ENCODE results near the gene PADI3.

Gene PADI3

GRCh38 chr1:17270891-17271765, 22.2 kb downstream of the PADI3 start:
- no peak for DNase-seq (ENCODE audit: low read depth in 2 of 2, low spot score in 1 of 2)

- DNase-seq (ENCODE audit: low read depth in 2 of 2, low spot score in 1 of 2) = no peak
Measured at GRCh38 chr1:17272066-17272465, 23.2 kb downstream of the PADI3 start.

- no peak for DNase-seq (ENCODE audit: low read depth in 2 of 2, low spot score in 1 of 2)
Measured at GRCh38 chr1:17272646-17273045, 23.7 kb downstream of the PADI3 start.

- no peak for DNase-seq (ENCODE audit: low read depth in 2 of 2, low spot score in 1 of 2)
Measured at GRCh38 chr1:17273096-17273495, 24.2 kb downstream of the PADI3 start.

GRCh38 chr1:17274186-17275170, 25.6 kb downstream of the PADI3 start:
- no peak for DNase-seq (ENCODE audit: low read depth in 2 of 2, low spot score in 1 of 2)

GRCh38 chr1:17276568-17276967, 27.7 kb downstream of the PADI3 start:
- no peak for DNase-seq (ENCODE audit: low read depth in 2 of 2, low spot score in 1 of 2)

GRCh38 chr1:17277511-17278159, 28.7 kb downstream of the PADI3 start:
- DNase-seq (ENCODE audit: low read depth in 2 of 2, low spot score in 1 of 2) = no peak

GRCh38 chr1:17278996-17279830, 30.3 kb downstream of the PADI3 start:
- no peak for DNase-seq (ENCODE audit: low read depth in 2 of 2, low spot score in 1 of 2)

- DNase-seq (ENCODE audit: low read depth in 2 of 2, low spot score in 1 of 2) = no peak
Measured at GRCh38 chr1:17280436-17280835, 31.5 kb downstream of the PADI3 start.

- DNase-seq (ENCODE audit: low read depth in 2 of 2, low spot score in 1 of 2) = no peak
Measured at GRCh38 chr1:17280894-17281293, 32.0 kb downstream of the PADI3 start.

- no peak for DNase-seq (ENCODE audit: low read depth in 2 of 2, low spot score in 1 of 2)
Measured at GRCh38 chr1:17281775-17282181, 32.9 kb downstream of the PADI3 start.

- no peak for DNase-seq (ENCODE audit: low read depth in 2 of 2, low spot score in 1 of 2)
Measured at GRCh38 chr1:17282836-17283235, 33.9 kb downstream of the PADI3 start.

GRCh38 chr1:17286646-17287045, 37.7 kb downstream of the PADI3 start:
- no peak for DNase-seq (ENCODE audit: low read depth in 2 of 2, low spot score in 1 of 2)

- no peak for DNase-seq (ENCODE audit: low read depth in 2 of 2, low spot score in 1 of 2)
Measured at GRCh38 chr1:17287130-17287776, 38.4 kb downstream of the PADI3 start.

- DNase-seq (ENCODE audit: low read depth in 2 of 2, low spot score in 1 of 2) = no peak
Measured at GRCh38 chr1:17289721-17290120, 40.8 kb downstream of the PADI3 start.

GRCh38 chr1:17290553-17290952, 41.7 kb downstream of the PADI3 start:
- no peak for DNase-seq (ENCODE audit: low read depth in 2 of 2, low spot score in 1 of 2)

- DNase-seq (ENCODE audit: low read depth in 2 of 2, low spot score in 1 of 2) = no peak
Measured at GRCh38 chr1:17292299-17293160, 43.6 kb downstream of the PADI3 start.

- no peak for DNase-seq (ENCODE audit: low read depth in 2 of 2, low spot score in 1 of 2)
Measured at GRCh38 chr1:17293681-17294425, 45.0 kb downstream of the PADI3 start.

Measured in stimulated activated CD8-positive, alpha-beta memory T cell treated with anti-CD3 and anti-CD28 coated beads, Interleukin-4, amount 100 ng/mL, for 4 hours (primary cell).